Ectodermal cell (in vitro differentiated cells): ENCODE data around the gene CACNA2D3.

Experiments
- H3K27ac ChIP-seq: 2 replicates; pipeline ENCODE4 v1.7.0; 2013; ENCODE audit warnings: mild to moderate bottlenecking, low read depth, low read length; ENCODE audit not compliant: insufficient read depth, poor library complexity, severe bottlenecking
- H3K27me3 ChIP-seq: 2 replicates; pipeline ENCODE4 v1.7.0; 2013; ENCODE audit warnings: mild to moderate bottlenecking, low read length; ENCODE audit not compliant: insufficient read depth, control insufficient read depth, poor library complexity, severe bottlenecking
- H3K36me3 ChIP-seq: one replicate; pipeline ENCODE4 v1.7.0; 2013; ENCODE audit warnings: low read length; ENCODE audit not compliant: control insufficient read depth, insufficient read depth
- H3K4me1 ChIP-seq: one replicate; pipeline ENCODE4 v1.7.0; 2013; ENCODE audit warnings: low read length; ENCODE audit not compliant: control insufficient read depth, insufficient read depth
- H3K4me3 ChIP-seq: 2 replicates; pipeline ENCODE4 v1.7.0; 2013; ENCODE audit warnings: low read depth, low read length, control low read depth; ENCODE audit not compliant: insufficient read depth
- H3K9me3 ChIP-seq: 2 replicates; pipeline ENCODE4 v1.7.0; 2013; ENCODE audit warnings: mild to moderate bottlenecking, low read length, moderate library complexity; ENCODE audit not compliant: control insufficient read depth
- WGBS, 2 experiments: methylation state at CpG; one replicate each; pipeline ENCODE4 v1.1.7; 2013; ENCODE audit warnings: missing lambda C conversion rate in 2 of 2; 5-methylcytosine and 5-hydroxymethylcytosine counted together

Gene CACNA2D3

DNA sequence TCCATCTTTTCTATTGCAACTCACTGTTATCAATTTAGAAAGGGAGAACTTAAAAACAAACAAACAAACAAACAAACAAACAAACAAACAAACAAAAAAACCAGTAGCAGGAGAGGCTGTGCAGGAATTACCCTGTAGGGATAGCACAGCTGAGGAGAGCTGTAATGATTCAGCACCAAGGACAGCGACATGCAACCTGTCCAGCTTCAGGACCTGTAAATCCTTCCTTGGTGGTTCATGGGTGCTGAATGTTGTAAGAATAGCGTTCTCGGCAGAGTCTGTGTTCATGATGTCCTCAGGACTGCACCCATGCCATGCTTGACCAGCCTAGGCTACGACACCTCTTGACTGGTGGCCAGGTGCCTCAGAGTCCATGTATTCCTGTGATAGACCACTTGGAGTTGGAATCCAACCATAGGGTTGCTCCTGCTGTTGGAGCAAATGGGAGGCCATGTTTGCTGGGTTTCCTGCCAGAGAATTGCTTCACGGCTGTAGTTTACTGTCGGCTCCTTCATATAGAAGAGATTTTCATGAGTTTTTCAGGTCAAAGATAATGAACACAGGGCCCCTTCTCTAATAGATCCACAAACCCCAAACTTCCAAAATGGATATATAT lies 65.9 kb downstream of the CACNA2D3 start:
- Histone ChIP-seq H3K27me3 (no peaks in the 10 kb centered on the region), H3K27ac (no peak overlapping the region), H3K9me3 (no peaks in the 10 kb centered on the region), H3K4me1 (no peaks in the 10 kb centered on the region), H3K4me3 (no peak overlapping the region), H3K36me3 (no peaks in the 10 kb centered on the region)
- 59 to 64% methylated on average over 6 of the region's 6 CpGs for WGBS, 2 experiments

DNA sequence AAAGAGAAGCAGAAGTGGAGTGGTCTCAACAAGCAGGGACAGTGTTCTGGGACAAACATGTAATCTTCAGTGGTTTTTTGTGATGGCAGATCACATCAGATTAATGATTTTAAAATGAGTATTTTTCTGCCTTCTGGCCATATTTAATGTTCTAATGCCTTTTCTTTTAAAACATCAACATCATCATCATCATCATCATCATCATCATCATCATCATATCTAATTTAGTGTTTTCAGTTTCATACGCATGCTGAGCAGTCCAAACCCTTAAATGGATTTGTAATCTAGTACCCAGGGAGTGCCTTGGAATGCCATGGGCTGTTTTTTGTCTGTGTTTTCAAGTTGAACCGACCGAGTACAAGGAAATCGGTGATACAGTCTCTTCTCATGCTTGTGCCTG lies 68.9 kb downstream of the CACNA2D3 start:
- H3K27me3 ChIP-seq, result no peaks in the 10 kb centered on the region
- H3K36me3 ChIP-seq, result no peaks in the 10 kb centered on the region
- no peak overlapping the region for H3K4me3 ChIP-seq
- 94 to 96% methylated on average over 4 of the region's 4 CpGs for WGBS, 2 experiments
- no peak overlapping the region for H3K27ac ChIP-seq
- H3K9me3 ChIP-seq, result no peaks in the 10 kb centered on the region
- H3K4me1 ChIP-seq, result no peaks in the 10 kb centered on the region

DNA sequence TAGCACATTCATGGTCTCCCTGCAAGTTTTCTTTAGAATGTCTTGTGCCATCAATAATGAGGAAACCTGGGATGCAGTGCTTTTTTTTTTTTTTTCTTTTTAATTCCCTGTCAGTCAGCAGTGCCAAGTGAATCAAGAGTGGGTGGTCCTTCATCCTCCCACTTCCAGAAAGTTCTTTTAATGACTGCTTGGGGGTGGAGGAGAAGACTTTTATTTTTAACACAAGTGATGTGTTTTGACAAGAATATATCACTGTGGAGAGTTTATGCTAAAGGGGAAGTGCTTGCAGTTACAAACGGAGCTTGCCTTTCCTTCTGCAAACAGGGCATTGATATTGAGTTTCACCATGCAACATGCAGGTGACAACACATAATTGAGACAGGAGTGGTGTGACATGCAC lies 69.7 kb downstream of the CACNA2D3 start:
- Histone ChIP-seq H3K27me3 (no peaks in the 10 kb centered on the region), H3K4me1 (no peaks in the 10 kb centered on the region), H3K27ac (no peak overlapping the region), H3K4me3 (no peak overlapping the region), H3K9me3 (no peaks in the 10 kb centered on the region), H3K36me3 (no peaks in the 10 kb centered on the region)
- WGBS, 2 experiments, result 79 to 87% methylated on average over 1 of the region's 1 CpG

DNA sequence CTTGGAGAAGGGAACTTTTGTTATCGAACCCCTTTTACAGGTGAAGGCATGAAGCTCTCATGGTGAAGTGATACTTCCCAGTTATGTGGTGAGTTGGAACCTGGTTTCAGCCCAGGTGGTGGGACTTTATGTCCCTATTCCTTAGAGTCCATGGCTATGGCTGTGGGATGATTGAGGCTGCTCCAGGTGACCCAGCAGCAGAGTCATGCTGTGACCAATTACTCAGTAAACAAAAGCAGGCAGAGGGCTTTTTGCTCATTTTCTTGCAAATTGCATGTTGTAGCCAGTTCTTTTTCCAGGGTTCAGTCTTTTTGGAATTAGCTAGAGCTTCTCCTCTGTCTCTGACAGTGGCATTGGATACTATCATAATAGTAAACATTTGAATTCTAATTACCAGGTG lies 70.7 kb downstream of the CACNA2D3 start:
- Histone ChIP-seq H3K27ac (no peak overlapping the region), H3K4me3 (no peak overlapping the region), H3K36me3 (no peaks in the 10 kb centered on the region), H3K27me3 (no peaks in the 10 kb centered on the region), H3K4me1 (no peaks in the 10 kb centered on the region), H3K9me3 (no peaks in the 10 kb centered on the region)
- WGBS, 2 experiments, result 94 to 100% methylated on average over 1 of the region's 1 CpG

DNA sequence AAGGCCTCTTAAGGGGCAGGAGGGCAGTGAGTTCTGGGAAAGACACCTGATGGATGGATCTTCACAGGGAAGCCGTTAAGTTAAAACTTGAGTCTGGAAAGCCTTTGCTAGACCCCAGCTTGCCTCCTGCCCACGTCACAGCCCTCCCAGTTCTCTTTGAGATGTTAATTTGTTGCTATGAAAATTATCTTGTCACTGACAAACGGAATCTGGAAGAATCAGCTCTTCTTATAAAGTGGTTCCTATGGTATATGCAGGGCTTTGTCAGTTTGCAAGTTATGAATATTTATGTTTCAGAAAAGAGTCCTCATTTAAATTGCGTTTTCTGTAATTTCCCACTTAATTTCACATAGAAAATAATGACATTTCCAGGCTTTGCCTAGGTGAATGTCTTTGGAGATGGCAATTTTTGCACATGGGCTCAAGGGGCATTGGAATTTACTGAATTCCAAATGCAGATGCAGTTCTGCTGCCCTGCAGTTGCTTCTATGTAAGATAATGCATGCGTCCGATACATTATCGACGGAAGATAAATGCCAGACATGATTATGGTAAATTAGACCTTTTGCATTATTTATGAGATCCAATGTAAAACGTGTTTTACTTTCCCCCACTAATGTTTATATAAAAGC lies 74.1 kb downstream of the CACNA2D3 start:
- H3K4me1 ChIP-seq, result no peaks in the 10 kb centered on the region
- WGBS, 2 experiments, result 76 to 85% methylated on average over 7 to 8 of the region's 9 CpGs
- H3K27me3 ChIP-seq, result no peaks in the 10 kb centered on the region
- H3K4me3 ChIP-seq, result no peak overlapping the region
- H3K36me3 ChIP-seq, result no peaks in the 10 kb centered on the region
- no peaks in the 10 kb centered on the region for H3K9me3 ChIP-seq
- no peak overlapping the region for H3K27ac ChIP-seq

DNA sequence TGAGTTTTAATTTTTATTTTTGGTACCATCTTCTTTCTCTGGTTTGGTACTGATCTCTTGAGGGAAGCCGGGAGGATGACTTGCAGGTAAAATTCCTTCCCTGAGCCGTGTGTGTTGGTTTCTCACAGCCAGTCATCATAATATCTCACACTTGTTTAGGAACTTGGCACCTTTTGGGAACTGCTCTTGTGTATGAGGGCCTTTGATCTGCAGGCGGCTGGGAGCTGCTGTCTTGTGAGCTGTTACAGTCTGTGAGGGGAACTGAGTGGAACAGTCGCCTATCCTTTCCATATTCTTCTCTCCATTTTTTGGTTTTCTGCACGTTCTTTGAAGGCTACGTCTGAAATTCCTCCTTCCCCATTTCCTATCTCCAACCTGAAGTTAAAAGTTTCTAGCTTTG lies 75.2 kb downstream of the CACNA2D3 start:
- Histone ChIP-seq H3K9me3 (no peaks in the 10 kb centered on the region), H3K4me1 (no peaks in the 10 kb centered on the region), H3K36me3 (no peaks in the 10 kb centered on the region), H3K4me3 (no peak overlapping the region), H3K27ac (no peak overlapping the region), H3K27me3 (no peaks in the 10 kb centered on the region)
- WGBS, 2 experiments, result 82 to 89% methylated on average over 6 of the region's 6 CpGs

DNA sequence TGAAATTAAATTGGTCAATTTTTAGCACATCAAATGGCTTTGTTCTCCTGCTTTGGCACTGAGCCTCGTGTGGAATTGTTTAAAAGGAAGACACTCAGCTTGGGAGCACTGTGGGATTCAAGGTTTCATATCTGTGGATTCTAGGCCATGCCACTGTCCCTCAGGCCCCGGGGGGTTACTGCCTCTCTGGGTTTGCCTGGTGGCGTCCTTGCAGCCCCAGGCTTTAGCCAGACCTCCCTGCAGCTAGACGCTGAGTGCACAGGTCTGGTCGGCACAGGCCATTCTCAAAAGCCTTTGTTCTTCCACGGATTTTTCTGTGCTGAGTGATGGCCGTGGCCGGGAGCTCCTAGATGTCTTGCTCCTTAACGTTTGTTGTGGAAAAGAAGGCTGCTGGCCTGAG lies 76.2 kb downstream of the CACNA2D3 start:
- H3K27ac ChIP-seq, result no peak overlapping the region
- whole genome bisulfite sequencing, 2 experiments, result 65 to 68% methylated on average over 9 of the region's 9 CpGs

DNA sequence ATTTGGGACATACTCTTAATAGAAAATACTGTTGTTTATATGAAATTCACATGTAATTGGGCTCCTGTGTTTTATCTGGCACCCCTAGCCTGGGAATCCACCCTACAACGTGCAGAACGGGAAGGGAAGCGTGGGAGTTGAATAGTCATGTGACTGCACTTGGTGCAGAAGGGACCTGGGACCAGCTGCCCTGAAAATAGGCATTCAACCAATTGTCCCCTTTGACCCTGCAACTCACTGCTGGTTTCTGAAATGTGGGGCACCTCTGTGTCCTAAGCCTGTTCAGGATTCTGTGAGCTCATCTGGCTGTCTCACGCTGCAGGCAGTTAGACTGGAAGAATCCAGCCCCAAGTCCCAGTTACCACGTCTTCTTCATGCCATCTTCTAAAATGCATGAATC lies 79.7 kb downstream of the CACNA2D3 start:
- no peaks in the 10 kb centered on the region for H3K27me3 ChIP-seq
- 87 to 88% methylated on average over 5 of the region's 5 CpGs for WGBS, 2 experiments
- H3K9me3 ChIP-seq, result no peaks in the 10 kb centered on the region
- no peak overlapping the region for H3K4me3 ChIP-seq
- no peaks in the 10 kb centered on the region for H3K36me3 ChIP-seq
- H3K27ac ChIP-seq, result no peak overlapping the region
- H3K4me1 ChIP-seq, result no peaks in the 10 kb centered on the region

More for the DNA sequence above, 76.2 kb downstream of the CACNA2D3 start:
- no peaks in the 10 kb centered on the region for H3K9me3 ChIP-seq
- H3K27me3 ChIP-seq, result no peaks in the 10 kb centered on the region
- no peak overlapping the region for H3K4me3 ChIP-seq
- no peaks in the 10 kb centered on the region for H3K36me3 ChIP-seq
- no peaks in the 10 kb centered on the region for H3K4me1 ChIP-seq

DNA sequence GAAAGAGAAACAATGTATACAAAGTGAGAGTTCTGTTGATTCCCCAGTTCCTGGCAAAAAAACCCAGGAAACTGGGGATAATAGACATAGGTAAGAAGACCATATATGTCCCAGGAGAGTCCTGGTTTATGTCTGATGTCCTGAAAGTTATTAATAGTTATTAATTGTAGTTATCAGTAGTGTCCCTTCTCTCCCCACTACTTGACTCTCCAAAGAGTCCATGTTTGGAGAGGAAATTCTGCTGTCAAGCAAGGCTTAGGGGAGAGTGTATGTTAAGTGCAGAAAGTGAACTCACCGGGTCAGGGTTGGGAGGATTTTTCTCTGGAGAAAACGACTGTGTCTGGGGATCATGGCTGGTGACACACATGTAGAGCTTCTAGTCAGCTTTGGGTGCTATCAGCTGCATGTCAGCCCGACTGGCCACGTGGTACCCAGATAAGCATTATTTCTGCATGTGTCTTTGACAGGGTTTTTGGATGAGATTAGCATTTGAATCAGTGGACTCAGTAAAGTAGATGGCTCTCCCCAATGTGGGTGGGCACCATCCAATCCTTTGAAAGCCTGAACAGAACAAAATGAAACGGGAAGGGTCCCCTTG lies 80.4 kb downstream of the CACNA2D3 start:
- Histone ChIP-seq H3K4me3 (no peak overlapping the region), H3K27ac (no peak overlapping the region), H3K36me3 (no peaks in the 10 kb centered on the region), H3K27me3 (no peaks in the 10 kb centered on the region), H3K4me1 (no peaks in the 10 kb centered on the region), H3K9me3 (no peaks in the 10 kb centered on the region)
- WGBS, 2 experiments, result 73 to 81% methylated on average over 5 of the region's 5 CpGs

DNA sequence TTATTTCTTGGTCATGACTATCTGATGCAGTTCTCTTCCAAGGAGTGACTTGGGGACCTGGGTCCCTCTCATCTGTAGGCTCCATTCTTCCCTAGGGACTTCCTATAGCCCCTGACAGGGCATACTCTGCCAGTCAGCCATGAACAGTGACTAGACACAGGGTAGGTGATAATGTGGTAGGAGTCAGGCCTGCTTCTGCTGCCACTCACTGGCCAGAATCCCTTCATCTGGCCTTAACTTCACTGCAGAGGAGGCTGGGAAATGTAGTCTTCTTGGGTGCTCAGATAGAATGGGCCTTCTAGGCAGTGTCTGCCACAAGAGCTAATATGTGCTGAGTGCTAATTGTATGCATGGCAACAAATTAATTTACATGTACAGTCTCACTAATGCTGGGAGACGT lies 84.5 kb downstream of the CACNA2D3 start:
- H3K4me1 ChIP-seq, result no peaks in the 10 kb centered on the region
- no peak overlapping the region for H3K27ac ChIP-seq
- H3K4me3 ChIP-seq, result no peak overlapping the region
- no peaks in the 10 kb centered on the region for H3K27me3 ChIP-seq
- WGBS, 2 experiments, result 85 to 93% methylated on average over 1 of the region's 1 CpG
- H3K36me3 ChIP-seq, result no peaks in the 10 kb centered on the region
- no peaks in the 10 kb centered on the region for H3K9me3 ChIP-seq
